ENCODE results near the gene FBXL4.

Gene FBXL4

GRCh38 chr6:98946266-98946878 lies 1.4 kb downstream of the FBXL4 start:
- no peak overlapping the region for H2AFZ ChIP-seq (ENCODE audit: low read length)
- peaks cover 26% of the 10 kb centered on the region for H4K20me1 ChIP-seq (ENCODE audit: insufficient read depth, low read length, poor library complexity, severe bottlenecking)
- H3K27me3 ChIP-seq (ENCODE audit: insufficient read depth, low read length, poor library complexity, severe bottlenecking), result no peaks in the 10 kb centered on the region
- H3K79me2 ChIP-seq (ENCODE audit: insufficient read depth, low read length), result peaks cover 52% of the 10 kb centered on the region
- peak overlapping the region; percentile 82 for H3K4me2 ChIP-seq (ENCODE audit: low read depth, low read length, poor library complexity, severe bottlenecking)
- H3K9me2 ChIP-seq (replicated peaks; ENCODE audit: low read depth, low read length), result no peaks in the 10 kb centered on the region
- TF ChIP-seq CTCF (conservative IDR thresholded peaks at IDR 0.05; ENCODE audit: low read length) (no peak), EZH2phosphoT487 (IDR thresholded peaks at IDR 0.05; ENCODE audit: borderline replicate concordance) (no peak)
- H3K4me1 ChIP-seq (ENCODE audit: insufficient read depth, low read length, poor library complexity, severe bottlenecking), result peaks cover 29% of the 10 kb centered on the region
- peak overlapping the region; percentile 83 for H3K4me3 ChIP-seq (ENCODE audit: low read length, poor library complexity, severe bottlenecking)
- H3F3A ChIP-seq (ENCODE audit: low read depth), result no peaks in the 10 kb centered on the region
- 0 out of 2 replicates have a peak, but pooled peaks cover 5% of the 10 kb centered on the region for H3K9me3 ChIP-seq (ENCODE audit: insufficient read depth, low read depth, low read length)
- H3K36me3 ChIP-seq (ENCODE audit: insufficient read depth, low read length), result no peaks in the 10 kb centered on the region
- peak overlapping the region; percentile 76 for H3K9ac ChIP-seq (ENCODE audit: low read depth, low read length, poor library complexity, severe bottlenecking)

GRCh38 chr6:98945311-98946115 lies 2.2 kb downstream of the FBXL4 start:
- Histone ChIP-seq H3K9ac (ENCODE audit: low read depth, low read length, poor library complexity, severe bottlenecking) (no peak overlapping the region), H3F3A (ENCODE audit: low read depth) (no peaks in the 10 kb centered on the region), H4K20me1 (ENCODE audit: insufficient read depth, low read length, poor library complexity, severe bottlenecking) (peaks cover 26% of the 10 kb centered on the region), H3K4me2 (ENCODE audit: low read depth, low read length, poor library complexity, severe bottlenecking) (peak overlapping the region; percentile 82), H3K9me3 (ENCODE audit: insufficient read depth, low read depth, low read length) (0 out of 2 replicates have a peak, but pooled peaks cover 5% of the 10 kb centered on the region), H3K79me2 (ENCODE audit: insufficient read depth, low read length) (peaks cover 58% of the 10 kb centered on the region), H3K27me3 (ENCODE audit: insufficient read depth, low read length, poor library complexity, severe bottlenecking) (no peaks in the 10 kb centered on the region), H3K36me3 (ENCODE audit: insufficient read depth, low read length) (no peaks in the 10 kb centered on the region), H3K4me3 (ENCODE audit: low read length, poor library complexity, severe bottlenecking) (peak overlapping the region; percentile 83), H3K9me2 (replicated peaks; ENCODE audit: low read depth, low read length) (no peaks in the 10 kb centered on the region), H2AFZ (ENCODE audit: low read length) (no peak overlapping the region), H3K4me1 (ENCODE audit: insufficient read depth, low read length, poor library complexity, severe bottlenecking) (peaks cover 29% of the 10 kb centered on the region)
- no peak for TF ChIP-seq CTCF (conservative IDR thresholded peaks at IDR 0.05; ENCODE audit: low read length)
- no peak for TF ChIP-seq EZH2phosphoT487 (IDR thresholded peaks at IDR 0.05; ENCODE audit: borderline replicate concordance)

- Histone ChIP-seq H3K4me3 (ENCODE audit: low read length, poor library complexity, severe bottlenecking) (peak overlapping the region; percentile 83), H3K9me3 (ENCODE audit: insufficient read depth, low read depth, low read length) (0 out of 2 replicates have a peak, but pooled peaks cover 6% of the 10 kb centered on the region), H3K36me3 (ENCODE audit: insufficient read depth, low read length) (no peaks in the 10 kb centered on the region), H3K9ac (ENCODE audit: low read depth, low read length, poor library complexity, severe bottlenecking) (no peak overlapping the region), H2AFZ (ENCODE audit: low read length) (no peak overlapping the region), H3F3A (ENCODE audit: low read depth) (no peaks in the 10 kb centered on the region), H3K4me2 (ENCODE audit: low read depth, low read length, poor library complexity, severe bottlenecking) (peak overlapping the region; percentile 82), H3K79me2 (ENCODE audit: insufficient read depth, low read length) (peaks cover 58% of the 10 kb centered on the region), H3K9me2 (replicated peaks; ENCODE audit: low read depth, low read length) (no peaks in the 10 kb centered on the region), H3K27me3 (ENCODE audit: insufficient read depth, low read length, poor library complexity, severe bottlenecking) (no peaks in the 10 kb centered on the region), H3K4me1 (ENCODE audit: insufficient read depth, low read length, poor library complexity, severe bottlenecking) (peaks cover 29% of the 10 kb centered on the region), H4K20me1 (ENCODE audit: insufficient read depth, low read length, poor library complexity, severe bottlenecking) (peaks cover 26% of the 10 kb centered on the region)
- TF ChIP-seq EZH2phosphoT487 (IDR thresholded peaks at IDR 0.05; ENCODE audit: borderline replicate concordance) (no peak), CTCF (conservative IDR thresholded peaks at IDR 0.05; ENCODE audit: low read length) (no peak)
These were observed 3.1 kb downstream of the FBXL4 start for GRCh38 chr6:98944598-98945081.
